ENCODE data around the gene TAOK1.
A peak's percentile ranks its signal among the peaks of the same experiment; 100 is the strongest.
"Not testable (repeated sequence)": the region's sequence is repeated elsewhere in the genome, so short reads cannot be mapped to it uniquely, and the experiment has no call there.

Gene TAOK1

DNA sequence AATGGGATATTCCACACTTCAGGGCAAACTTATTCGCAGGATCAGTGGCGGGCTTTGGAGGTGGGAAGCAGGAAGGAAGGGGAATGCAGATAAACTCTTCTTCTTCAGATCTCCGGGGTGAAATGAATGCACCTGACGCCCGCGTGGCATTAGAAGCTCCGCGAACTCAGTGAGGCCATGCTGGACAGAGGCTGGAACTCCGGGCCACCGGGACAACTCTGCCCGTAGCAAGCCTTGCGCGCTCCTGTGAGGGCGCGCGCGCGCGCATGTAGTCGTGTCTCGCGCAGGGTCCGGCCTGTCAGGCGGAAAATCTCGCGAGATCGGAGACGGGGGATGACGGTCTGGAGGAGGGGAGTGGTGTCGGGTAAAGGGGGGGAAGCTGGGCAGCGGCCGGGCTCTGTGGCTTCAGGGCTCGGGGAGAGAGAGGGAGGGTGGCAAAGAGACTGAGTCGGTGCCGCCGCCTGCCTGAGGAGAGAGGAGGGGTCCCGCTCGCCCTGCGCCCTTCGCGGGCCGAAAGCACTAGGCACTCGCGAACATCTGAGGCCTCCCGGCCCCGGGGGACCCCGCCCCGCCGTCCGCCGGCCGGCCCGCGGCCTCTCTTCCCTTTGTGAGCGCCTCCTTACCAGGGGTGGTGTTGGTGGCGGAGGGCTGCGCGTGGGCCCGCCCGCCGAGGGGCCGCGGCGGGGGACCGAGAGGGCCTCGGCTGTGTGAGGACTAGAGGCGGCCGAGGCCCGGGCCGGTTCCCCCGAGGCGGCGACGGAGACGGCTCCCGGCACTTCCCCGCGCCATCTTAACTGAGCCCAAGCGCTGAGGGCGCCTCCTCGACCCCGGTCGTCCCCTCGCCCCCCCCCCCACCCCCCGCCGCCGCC lies at the start of gene TAOK1:
Gene TAOK1, plus strand, starts transcription at position 382 of the 869 bp plus-strand sequence. CDS start 61,186 bp downstream, outside the sequence.
- peak; percentile 96 for DNase-seq (ENCODE audit: low spot score)

DNA sequence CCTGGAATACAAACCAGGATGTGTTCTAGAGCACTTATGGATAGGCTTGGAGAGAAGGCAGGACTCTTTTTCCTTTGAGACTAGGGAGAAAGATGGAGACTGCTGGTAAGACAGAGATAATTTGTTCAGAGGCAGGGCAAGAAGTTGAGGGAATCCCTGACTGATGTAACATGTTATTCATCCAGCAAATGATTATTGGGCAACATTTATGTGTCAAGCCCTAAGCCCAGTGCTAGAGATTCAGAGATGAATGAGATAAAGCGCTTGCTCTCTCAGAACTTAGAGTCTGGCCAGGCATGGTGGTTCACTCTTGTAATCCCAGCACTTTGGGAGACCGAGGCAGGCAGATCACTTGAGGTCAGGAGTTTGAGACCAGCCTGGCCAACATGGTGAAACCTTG lies 48.4 kb upstream of the TAOK1 start:
- DNase-seq (ENCODE audit: low spot score) = no peak

DNA sequence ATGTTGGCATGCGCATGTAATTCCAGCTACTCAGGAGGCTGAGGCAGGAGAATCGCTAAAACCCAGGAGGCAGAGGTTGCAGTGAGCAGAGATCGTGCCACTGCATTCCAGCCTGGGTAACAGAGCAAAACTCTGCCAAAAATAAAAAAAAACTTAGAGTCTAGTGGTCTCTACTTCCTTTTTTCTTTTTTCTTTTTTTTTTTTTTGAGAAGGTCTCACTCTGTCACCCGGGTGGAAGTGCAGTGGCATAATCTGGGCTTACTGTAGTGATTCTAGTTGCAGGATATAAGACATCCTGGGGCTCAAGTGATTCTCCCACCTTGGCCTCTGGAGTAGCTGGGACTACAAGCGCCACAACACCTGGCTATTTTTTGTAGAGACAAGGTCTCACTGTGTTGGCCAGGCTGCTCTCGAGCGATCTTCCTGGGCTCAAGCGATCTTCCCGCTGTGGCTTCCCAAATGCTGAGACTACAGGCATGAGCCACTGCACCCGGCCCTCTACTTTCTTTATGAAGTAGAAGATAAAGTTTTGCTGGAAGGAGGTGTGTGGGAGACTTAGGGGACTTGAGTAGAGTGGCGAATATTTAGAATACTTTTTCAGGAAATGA lies 47.9 kb upstream of the TAOK1 start:
- no peak for DNase-seq (ENCODE audit: low spot score)

- DNase-seq (ENCODE audit: low spot score) = no peak
Measured at GRCh38 chr17:29344201-29344856, 45.8 kb upstream of the TAOK1 start.

GRCh38 chr17:29345066-29345465 lies 45.1 kb upstream of the TAOK1 start:
- DNase-seq (ENCODE audit: low spot score) = no peak

GRCh38 chr17:29345470-29345869 lies 44.7 kb upstream of the TAOK1 start:
- not testable (repeated sequence) for DNase-seq (ENCODE audit: low spot score)

DNA sequence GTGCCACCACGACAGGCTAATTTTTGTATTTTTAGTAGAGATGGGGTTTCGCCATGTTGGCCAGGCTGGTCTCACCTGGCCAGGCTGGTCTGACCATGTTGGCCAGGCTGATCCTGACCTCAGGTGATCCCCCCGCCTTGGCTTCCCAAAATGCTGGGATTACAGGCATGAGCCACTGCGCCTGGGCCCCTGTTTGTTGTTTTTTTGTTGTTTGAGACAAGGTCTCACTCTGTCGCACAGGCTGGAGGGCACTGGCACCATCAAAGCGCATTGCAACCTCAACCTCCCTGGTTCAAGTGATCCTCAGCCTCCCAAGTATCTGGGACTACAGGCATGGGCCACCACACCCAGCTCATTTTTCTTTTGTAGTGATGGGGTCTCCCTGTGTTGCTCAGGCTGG lies 43.7 kb upstream of the TAOK1 start:
- no peak for DNase-seq (ENCODE audit: low spot score)

DNA sequence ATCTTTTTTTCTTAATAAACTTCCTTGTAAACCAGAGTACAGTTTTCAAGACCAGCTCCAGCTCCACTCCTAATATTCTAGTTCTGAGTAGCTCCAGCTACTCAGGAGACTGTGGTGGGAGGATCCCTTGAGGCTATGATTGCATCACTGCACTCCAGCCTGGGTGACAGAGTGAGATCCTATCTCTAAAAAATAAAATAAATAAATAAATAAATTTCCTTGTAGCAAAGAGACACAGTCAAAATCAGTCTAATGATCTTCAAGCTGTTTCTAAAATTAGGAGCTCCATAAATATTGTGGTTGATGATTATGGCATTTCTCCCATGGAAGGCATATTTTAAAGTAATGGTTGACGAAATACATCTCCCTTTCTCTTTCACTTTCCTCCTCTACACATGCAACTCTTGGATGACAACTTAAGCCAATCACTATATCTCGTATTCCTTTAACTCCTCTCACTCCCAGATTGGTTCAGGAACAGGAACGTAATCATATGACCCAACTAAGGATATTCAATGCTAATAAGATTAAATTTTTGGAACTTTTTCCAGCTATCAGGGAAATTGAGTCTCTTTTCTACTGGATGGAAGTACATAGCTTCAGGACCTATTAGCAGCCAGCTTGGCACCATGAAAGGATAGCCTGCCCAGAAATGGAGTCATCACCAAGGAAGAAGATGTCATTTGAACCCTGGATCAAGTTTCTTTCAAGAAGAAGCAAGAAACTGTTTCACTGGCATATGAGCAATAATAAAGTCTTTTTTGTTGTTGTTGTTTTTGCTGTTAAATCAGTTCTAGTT lies 42.1 kb upstream of the TAOK1 start:
- DNase-seq (ENCODE audit: low spot score) = no peak

GRCh38 chr17:29349409-29349808 lies 40.8 kb upstream of the TAOK1 start:
- DNase-seq (ENCODE audit: low spot score) = no peak

- DNase-seq (ENCODE audit: low spot score) = no peak
Measured at GRCh38 chr17:29352146-29352545, 38.0 kb upstream of the TAOK1 start.

- DNase-seq (ENCODE audit: low spot score) = no peak
Measured at GRCh38 chr17:29357232-29357631, 32.9 kb upstream of the TAOK1 start.

GRCh38 chr17:29357821-29358232 lies 32.3 kb upstream of the TAOK1 start:
- DNase-seq (ENCODE audit: low spot score) = no peak

- DNase-seq (ENCODE audit: low spot score) = no peak
Measured at GRCh38 chr17:29358416-29358815, 31.7 kb upstream of the TAOK1 start.

GRCh38 chr17:29359777-29360176 lies 30.4 kb upstream of the TAOK1 start:
- DNase-seq (ENCODE audit: low spot score) = no peak

DNA sequence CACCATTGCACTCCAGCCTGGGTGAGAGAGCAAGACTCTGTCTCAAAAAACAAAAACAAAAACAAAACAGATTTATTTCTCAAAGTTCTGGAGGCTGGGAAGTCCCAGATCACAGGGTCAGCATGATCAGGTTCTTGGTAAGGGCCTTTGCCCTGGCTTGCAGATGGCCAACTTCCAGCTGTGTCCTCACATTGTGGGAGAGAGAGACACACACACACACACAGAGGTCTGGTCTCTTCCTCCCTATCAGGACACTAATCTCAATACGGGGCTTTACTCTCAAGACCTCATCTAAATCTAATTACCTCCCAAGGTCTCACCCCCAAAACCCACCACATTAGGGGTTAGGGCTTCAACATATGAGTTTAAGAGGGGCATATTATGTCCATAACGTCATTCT lies 26.4 kb upstream of the TAOK1 start:
- no peak for DNase-seq (ENCODE audit: low spot score)

- no peak for DNase-seq (ENCODE audit: low spot score)
Measured at GRCh38 chr17:29364691-29365090, 25.5 kb upstream of the TAOK1 start.

DNA sequence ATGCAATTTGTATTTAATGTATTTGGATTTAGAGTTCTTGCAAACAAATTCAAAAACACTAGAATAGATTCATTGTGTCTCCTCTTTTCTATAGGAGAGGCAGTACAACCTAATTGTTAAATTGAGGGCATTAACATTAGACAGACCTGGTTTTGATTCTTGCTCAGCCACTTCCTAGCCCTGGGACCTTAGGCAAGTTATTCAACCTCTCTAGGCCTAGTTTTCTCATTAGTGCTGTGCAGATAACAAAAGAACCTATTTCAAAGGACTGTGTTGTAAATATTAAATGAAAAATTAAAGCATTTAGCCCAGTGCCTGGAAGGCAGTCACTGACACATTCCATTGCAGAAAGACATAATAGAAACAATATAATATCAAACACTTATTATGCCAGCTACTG lies 22.0 kb upstream of the TAOK1 start:
- no peak for DNase-seq (ENCODE audit: low spot score)

- peak; percentile 24 for DNase-seq (ENCODE audit: low spot score)
Measured at GRCh38 chr17:29368926-29369325, 21.2 kb upstream of the TAOK1 start.

DNA sequence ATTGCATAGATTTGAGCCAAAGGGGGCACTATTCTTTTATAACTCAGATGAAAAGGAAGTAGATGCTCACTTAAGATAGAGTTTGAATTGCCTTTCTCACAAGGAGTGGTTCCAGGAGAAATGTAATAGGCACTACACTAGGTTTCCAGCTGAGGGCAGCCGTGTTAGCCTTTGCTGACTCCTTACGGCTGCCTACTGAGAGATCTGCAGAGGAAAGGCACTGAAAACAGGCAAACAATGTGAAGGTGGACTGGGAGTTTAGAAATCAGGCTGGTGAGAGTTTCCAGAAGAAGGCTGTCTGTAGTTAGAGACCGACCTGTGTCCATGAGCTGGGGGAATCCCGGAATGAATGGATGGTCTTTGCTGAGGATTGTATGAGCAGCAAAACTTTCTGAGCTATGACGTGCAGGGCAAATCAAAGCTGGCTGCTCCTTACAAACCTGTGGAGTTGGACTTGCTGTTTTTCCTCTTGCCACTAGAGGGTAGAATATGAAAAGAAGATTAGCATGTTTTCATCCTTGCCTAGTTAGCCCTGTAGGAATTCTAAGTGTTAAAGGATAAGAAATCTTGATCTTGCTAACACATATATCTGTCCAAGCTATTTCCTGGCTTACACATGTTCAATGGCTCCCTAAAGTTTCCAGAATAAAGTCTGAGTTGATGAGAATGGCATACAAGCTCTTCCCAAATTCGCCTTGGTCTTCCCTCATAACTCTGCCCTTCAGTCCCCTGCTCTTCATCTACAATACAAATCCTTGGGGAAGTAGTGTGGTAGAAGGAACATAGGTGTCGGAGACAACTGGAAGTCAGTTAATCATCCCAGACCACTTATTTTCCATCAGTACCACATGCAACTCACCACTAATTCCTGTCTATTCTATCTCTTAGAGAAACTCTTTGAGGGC lies 20.1 kb upstream of the TAOK1 start:
- peak; percentile 72 for DNase-seq (ENCODE audit: low spot score)

DNA sequence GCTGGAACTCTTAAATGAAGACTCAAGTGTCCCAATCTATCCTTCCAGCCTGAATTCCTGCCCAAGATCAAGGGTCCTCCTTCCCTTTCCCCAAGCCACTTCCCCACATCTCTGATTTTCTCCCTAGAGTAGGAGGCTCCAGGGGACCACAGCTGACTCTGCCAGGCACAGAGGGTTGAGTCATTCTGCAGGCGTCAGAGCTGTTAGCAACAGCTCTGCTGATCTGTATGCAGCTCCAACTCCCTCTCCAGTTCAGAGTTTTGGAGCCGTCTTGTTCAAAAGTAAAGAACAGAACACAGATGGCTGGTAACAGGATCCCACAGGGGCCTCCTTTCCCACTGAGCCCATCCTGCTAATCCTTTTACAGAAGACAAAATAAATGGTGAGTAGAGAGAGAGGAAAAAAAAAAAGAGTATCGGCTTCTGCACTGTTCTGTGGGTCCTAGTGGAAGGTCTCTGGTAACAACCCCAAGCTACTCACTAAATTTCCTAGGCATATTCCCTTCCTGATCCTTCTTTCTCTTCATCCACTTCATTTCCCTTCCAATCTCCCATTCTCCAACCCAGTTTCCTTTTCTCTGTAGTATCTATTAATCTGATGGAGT lies 13.4 kb upstream of the TAOK1 start:
- peak; percentile 83 for DNase-seq (ENCODE audit: low spot score)

DNA sequence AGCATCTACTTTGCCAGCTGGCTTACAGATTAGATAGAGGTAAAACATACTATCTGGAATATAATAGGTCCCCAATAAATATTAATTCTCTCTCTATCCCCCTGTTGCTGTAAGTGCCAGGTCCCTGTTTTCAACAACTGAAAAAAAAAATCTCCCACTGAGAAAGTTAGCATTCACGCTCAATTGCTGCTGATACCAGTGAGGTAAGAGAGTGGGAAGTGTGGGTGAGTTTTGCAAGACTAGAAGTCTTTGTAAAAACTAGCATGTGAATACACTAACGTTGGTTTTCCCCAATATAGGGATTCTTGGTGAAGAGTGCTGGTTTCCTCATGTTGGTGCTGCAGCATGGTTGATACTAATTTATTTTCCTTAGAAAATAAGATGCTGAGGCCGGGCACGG lies 11.7 kb upstream of the TAOK1 start:
- DNase-seq (ENCODE audit: low spot score) = no peak
